Measurements from ENCODE around the gene ZGLP1.

Gene ZGLP1

DNA sequence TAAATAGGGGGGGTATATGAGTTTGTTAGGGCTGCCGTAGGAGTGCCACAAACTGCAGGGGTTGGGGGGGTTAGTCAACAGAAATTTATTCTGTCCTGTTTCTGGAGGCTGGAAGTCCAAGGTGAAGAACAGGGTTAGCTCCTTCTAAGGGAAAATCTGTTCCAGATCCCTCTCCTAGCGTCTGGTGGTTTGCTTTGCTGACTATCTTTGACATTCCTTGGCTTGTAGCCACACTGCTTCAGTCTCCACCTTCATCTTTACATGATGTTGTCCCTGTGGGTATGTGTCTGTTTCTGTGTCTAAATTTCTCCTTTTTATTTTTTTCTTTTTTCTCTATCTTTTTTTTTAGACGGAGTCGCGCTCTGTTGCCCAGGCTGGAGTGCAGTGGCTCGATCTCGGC lies 46.8 kb downstream of the ZGLP1 start:
- no peak for DNase-seq (ENCODE audit: low spot score)
- TF ChIP-seq, protein P1, sequence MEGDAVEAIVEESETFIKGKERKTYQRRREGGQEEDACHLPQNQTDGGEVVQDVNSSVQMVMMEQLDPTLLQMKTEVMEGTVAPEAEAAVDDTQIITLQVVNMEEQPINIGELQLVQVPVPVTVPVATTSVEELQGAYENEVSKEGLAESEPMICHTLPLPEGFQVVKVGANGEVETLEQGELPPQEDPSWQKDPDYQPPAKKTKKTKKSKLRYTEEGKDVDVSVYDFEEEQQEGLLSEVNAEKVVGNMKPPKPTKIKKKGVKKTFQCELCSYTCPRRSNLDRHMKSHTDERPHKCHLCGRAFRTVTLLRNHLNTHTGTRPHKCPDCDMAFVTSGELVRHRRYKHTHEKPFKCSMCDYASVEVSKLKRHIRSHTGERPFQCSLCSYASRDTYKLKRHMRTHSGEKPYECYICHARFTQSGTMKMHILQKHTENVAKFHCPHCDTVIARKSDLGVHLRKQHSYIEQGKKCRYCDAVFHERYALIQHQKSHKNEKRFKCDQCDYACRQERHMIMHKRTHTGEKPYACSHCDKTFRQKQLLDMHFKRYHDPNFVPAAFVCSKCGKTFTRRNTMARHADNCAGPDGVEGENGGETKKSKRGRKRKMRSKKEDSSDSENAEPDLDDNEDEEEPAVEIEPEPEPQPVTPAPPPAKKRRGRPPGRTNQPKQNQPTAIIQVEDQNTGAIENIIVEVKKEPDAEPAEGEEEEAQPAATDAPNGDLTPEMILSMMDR (IDR thresholded peaks at IDR 0.05; ENCODE audit: extremely low read depth, insufficient read depth, missing control alignments): no peak
- in situ Hi-C loops (cut with MboI; ENCODE audit: low pct_unique_long_range_greater_than_20kb, low sequenced_read_pairs, unreplicated experiment): loop anchor here (25.0 kb wide), 1 partner anchor 325 kb away; the partner anchor contains the start of gene OLFM2

DNA sequence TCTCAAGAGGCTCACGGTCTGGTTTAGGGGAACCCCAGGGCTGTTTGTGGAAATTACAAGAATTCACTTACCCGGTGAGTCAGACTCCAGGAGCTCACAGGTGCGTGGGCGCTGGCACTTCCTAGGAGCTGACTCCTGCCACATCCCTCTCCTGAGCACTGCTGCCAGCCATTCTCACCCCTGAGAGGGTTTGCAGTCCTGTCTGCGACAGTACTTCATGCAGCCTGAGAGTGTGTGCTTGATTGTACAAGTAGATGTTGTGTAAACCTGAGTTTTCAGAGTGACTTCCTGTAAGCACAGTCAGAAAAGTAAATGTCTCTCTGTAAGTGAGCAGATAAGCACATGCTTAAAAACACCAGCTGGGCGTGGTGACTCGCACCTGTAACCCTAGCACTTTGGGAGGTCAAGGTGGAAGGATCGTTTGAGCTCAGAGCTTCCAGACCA lies 49.5 kb downstream of the ZGLP1 start:
- in situ Hi-C loops (cut with MboI; ENCODE audit: low pct_unique_long_range_greater_than_20kb, low sequenced_read_pairs, unreplicated experiment): loop anchor here (25.0 kb wide), 1 partner anchor 323 kb away; the partner anchor contains the start of gene OLFM2
- TF ChIP-seq, protein P1 (IDR thresholded peaks at IDR 0.05; ENCODE audit: extremely low read depth, insufficient read depth, missing control alignments): no peak
- DNase-seq (ENCODE audit: low spot score): no peak

DNA sequence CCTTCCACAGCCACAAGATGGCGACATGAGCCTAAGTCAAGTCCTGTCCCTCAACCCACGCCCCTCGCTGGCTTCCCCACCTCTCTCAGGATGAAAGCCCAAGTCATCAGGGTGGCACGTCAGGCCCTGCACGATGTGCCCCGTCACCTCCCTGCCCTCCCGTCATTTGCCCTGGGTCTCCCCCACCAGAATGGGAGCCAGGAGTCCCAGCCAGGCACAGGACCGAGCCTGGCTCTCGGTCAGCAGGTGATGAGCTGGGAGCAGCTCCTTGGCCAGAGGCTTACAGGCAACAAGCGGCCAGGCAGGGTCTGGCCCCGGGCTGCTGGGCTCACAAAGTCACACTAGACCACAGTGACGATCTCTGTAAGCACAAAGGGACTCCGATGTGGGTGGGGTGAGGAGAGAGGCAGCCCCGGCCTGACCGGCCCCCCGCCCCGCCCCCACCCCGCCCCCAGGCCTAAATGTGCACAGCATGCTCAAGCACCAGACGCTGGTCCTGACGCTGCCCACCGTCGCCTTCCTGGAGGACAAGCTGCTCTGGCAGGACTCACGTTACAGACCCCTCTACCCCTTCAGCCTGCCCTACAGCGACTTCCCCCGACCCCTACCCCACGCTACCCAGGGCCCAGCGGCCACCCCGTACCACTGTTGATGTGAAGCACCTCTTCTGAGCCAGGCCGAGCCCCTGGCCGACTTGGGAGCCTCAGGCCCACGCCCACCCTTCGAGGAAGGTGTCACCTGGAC lies 50.3 kb downstream of the ZGLP1 start:
- in situ Hi-C loops (cut with MboI; ENCODE audit: low pct_unique_long_range_greater_than_20kb, low sequenced_read_pairs, unreplicated experiment): loop anchor here (25.0 kb wide), 1 partner anchor 322 kb away; the partner anchor contains the start of gene OLFM2
- TF ChIP-seq, protein P1 (IDR thresholded peaks at IDR 0.05; ENCODE audit: extremely low read depth, insufficient read depth, missing control alignments): peak; percentile 68
- DNase-seq (ENCODE audit: low spot score): peak; percentile 81

DNA sequence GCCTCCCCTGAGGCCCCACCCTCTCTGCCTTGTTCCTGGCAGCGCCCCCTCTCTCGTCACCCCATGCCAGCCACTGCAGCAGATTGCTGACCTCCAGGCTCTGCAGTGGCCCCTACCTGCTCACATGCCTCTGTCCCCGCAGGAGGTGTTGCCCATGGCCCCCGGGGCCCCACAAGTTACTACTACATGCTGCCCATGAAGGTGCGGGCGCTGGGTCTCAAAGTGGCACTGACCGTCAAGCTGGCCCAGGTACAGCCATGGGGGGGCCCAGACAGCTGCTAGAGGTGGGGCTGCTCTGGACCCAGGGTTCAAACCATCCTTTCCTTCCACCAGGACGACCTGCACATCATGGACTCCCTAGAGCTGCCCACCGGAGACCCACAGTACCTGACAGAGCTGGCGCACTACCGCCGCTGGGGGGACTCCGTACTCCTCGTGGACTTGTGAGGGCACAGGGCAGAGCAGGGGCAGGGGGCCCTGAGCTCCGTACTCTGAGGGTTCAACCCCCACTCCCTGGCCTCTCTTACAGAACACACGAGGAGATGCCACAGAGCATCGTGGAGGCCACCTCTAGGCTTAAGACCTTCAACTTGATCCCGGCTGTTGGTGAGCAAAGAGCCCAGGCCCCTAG lies 51.4 kb downstream of the ZGLP1 start:
- TF ChIP-seq, protein P1 (IDR thresholded peaks at IDR 0.05; ENCODE audit: extremely low read depth, insufficient read depth, missing control alignments): no peak
- DNase-seq (ENCODE audit: low spot score): no peak
- in situ Hi-C loops (cut with MboI; ENCODE audit: low pct_unique_long_range_greater_than_20kb, low sequenced_read_pairs, unreplicated experiment): loop anchor here (25.0 kb wide), 1 partner anchor 321 kb away; the partner anchor contains the start of gene OLFM2

DNA sequence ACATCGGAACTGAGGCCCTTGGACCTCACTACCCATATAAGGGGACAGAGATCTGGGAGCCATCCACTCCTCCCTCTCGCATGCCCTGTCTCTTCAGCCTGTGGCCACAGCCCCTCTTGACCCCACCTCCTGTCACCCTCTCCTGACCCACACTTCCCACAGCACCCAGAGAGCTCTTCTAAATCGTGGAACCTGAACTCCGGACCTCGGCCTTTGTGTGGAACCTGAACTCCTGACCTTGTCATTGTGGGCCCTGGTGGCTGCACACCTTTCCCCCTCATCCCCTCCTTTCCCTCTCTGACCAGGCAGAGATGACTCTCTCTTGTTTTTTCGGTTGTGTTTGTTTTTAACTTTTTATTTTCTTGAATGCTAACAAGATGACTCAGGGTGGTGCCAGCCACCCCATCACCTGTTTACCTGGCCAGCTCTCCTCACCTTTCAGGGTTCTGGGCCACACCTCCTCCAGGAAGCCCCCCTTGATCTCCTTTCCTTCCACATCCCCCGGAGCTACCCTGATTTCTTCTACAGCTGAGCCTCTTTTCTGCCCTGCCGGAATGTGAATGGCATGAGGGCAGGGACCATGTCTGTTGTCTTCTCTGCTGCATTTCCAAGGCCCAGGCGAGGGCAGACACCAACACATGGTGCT lies 52.5 kb downstream of the ZGLP1 start:
- in situ Hi-C loops (cut with MboI; ENCODE audit: low pct_unique_long_range_greater_than_20kb, low sequenced_read_pairs, unreplicated experiment): loop anchor here (25.0 kb wide), 1 partner anchor 320 kb away; the partner anchor contains the start of gene OLFM2
- DNase-seq (ENCODE audit: low spot score): no peak
- TF ChIP-seq, protein P1 (IDR thresholded peaks at IDR 0.05; ENCODE audit: extremely low read depth, insufficient read depth, missing control alignments): no peak

DNA sequence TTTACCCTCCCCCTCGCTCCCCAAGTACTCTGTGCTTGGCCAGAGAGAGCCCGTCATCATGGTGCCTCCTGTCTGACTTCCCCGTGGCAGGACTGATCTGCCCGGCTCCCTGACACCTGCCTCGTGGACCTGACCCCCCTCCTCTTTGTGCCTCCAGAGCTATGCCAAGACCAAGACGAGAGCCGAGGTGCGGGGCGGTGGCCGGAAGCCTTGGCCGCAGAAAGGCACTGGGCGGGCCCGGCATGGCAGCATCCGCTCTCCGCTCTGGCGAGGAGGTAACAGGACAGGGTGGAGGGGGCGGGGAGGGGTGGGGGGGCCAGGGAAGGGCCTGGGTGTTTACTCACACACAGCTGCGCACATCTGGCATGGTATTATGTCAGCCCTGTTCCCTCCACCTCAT lies 53.1 kb downstream of the ZGLP1 start:
- in situ Hi-C loops (cut with MboI; ENCODE audit: low pct_unique_long_range_greater_than_20kb, low sequenced_read_pairs, unreplicated experiment): loop anchor here (25.0 kb wide), 1 partner anchor 319 kb away; the partner anchor contains the start of gene OLFM2
- TF ChIP-seq, protein P1 (IDR thresholded peaks at IDR 0.05; ENCODE audit: extremely low read depth, insufficient read depth, missing control alignments): no peak
- DNase-seq (ENCODE audit: low spot score): no peak

All from GM13977 (cell line).